Activated CD8-positive, alpha-beta T cell treated with anti-CD3 and anti-CD28 coated beads for 36 hours (primary cell): Measurements from ENCODE around the gene GTF2F2. TPM values are rescaled to one million over a fixed set of nuclear protein-coding genes. Genes with fewer than 3 reads are reported as not detected.

Experiments
- ATAC-seq: fragments of 200-7000 bp; cut with Tn5 transposase; one replicate; pipeline ENCODE4 v1.10.0; 2021; ENCODE audit warnings: mild to moderate bottlenecking, moderate library complexity
- CTCF ChIA-PET: fragments of 350-600 bp; sonication (Branson Sonifier 250); formaldehyde crosslinking; loops from one replicate; lab custom pipeline; 2021; ENCODE audit warnings: antibody characterized with exemption; lab: Charles Lee
- POLR2A ChIA-PET: fragments of 350-600 bp; sonication (Branson Sonifier 250); formaldehyde crosslinking; loops from one replicate; lab custom pipeline; 2021; ENCODE audit warnings: antibody characterized with exemption; lab: Charles Lee
- DNase-seq: peaks from one replicate; pipeline ENCODE4 v3.0.0-alpha.2; 2020
- H3K27ac Mint-ChIP-seq: one replicate; pipeline ENCODE4 v1.8.0; 2021; ENCODE audit warnings: mild to moderate bottlenecking, mixed read lengths
- H3K27me3 Mint-ChIP-seq: one replicate; pipeline ENCODE4 v1.8.0; 2021; ENCODE audit warnings: mixed read lengths
- H3K36me3 Mint-ChIP-seq: one replicate; pipeline ENCODE4 v1.8.0; 2021; ENCODE audit warnings: low read depth, mixed read lengths
- H3K4me1 Mint-ChIP-seq: one replicate; pipeline ENCODE4 v1.8.0; 2021; ENCODE audit warnings: low read depth, mixed read lengths
- H3K4me3 Mint-ChIP-seq: one replicate; pipeline ENCODE4 v1.8.0; 2021; ENCODE audit warnings: mild to moderate bottlenecking, moderate library complexity, mixed read lengths
- H3K9me3 Mint-ChIP-seq: one replicate; pipeline ENCODE4 v1.8.0; 2021; ENCODE audit warnings: mixed read lengths
- CTCF ChIP-seq: fragments of 200-600 bp; IDR thresholded peaks from one replicate; pipeline ENCODE4 v1.8.0; 2022; ENCODE audit warnings: antibody characterized with exemption, mild to moderate bottlenecking
- intact Hi-C: fragments of 100-400 bp; cut with micrococcal nuclease; formaldehyde crosslinking; loops from one replicate; pipeline ENCODE4 v1.10.0; 2022
- total RNA-seq, 2 experiments: library from RNA; stranded (reverse); gene quantifications; one replicate each; pipeline ENCODE4 v1.2.3, GENCODE V29; 2021

Gene GTF2F2
- total RNA-seq, 2 experiments from 2014 or later: 25.8 to 28.9 TPM

DNA sequence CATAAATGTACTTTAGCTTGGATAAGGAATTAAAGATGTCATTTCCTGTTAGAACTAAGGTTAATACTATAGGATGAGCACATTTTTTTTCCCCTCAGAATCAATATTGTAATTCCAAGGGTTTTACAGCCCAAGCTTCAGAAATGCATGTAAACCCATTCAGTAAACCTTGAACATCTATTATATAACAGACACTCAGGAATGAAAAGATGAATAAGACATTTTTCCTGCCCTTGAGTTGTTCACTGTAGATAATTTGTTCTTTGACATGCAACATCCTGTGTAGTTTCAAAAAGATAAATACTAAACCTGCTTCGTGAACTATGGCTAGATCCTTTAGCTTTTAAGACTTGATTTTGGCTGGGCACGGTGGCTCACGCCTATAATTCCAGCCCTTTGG lies 102.2 kb downstream of the GTF2F2 start:
- Mint-ChIP-seq H3K4me3 (no peak overlapping the region), H3K27ac (no peak overlapping the region)

DNA sequence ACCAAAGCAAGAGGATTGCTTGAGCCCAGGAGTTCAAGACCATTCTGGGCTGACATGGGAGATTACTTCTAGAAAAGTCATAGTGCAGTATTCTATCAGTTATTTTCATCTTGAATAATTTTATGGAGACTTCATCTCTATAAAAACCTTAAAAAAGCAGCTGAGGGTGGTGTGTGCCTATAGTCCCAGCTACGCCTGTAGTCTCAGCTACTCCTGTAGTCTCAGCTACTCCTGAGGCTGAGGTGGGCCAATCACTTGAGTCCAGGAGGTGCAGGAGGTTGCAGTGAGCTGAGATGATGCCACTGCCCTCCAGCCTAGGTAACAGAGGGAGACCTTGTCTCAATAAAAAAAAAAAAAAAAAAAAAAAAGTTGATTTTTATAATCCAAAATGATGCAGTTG lies 102.6 kb downstream of the GTF2F2 start:
- ATAC-seq: no peak
- ChIA-PET POLR2A (no interaction called here), CTCF (interaction anchor here (1.5 kb wide), 1 partner anchor 23 kb away, joined by 3 read pairs; no protein-coding TSS in a partner anchor)
- intact Hi-C loops: no loop called here
- DNase-seq: no peak
- no peak for TF ChIP-seq CTCF
- H3K27ac Mint-ChIP-seq: no peak overlapping the region
- H3K9me3 Mint-ChIP-seq: no peaks in the 10 kb centered on the region
- peaks cover 24% of the 10 kb centered on the region for H3K4me1 Mint-ChIP-seq
- H3K36me3 Mint-ChIP-seq: peaks cover 2% of the 10 kb centered on the region
- no peaks in the 10 kb centered on the region for H3K27me3 Mint-ChIP-seq
- H3K4me3 Mint-ChIP-seq: no peak overlapping the region

More for the DNA sequence above, 102.2 kb downstream of the GTF2F2 start:
- POLR2A ChIA-PET: no interaction called here
- intact Hi-C loops: no loop called here
- Mint-ChIP-seq H3K9me3 (no peaks in the 10 kb centered on the region), H3K36me3 (peaks cover 2% of the 10 kb centered on the region), H3K4me1 (peaks cover 24% of the 10 kb centered on the region), H3K27me3 (no peaks in the 10 kb centered on the region)
- TF ChIP-seq CTCF: no peak
- ATAC-seq: no peak
- no peak for DNase-seq
- CTCF ChIA-PET: interaction anchor here (1.5 to 1.8 kb wide), 2 partner anchors 10 to 22 kb away, joined by 3 to 5 read pairs; no protein-coding TSS in a partner anchor

DNA sequence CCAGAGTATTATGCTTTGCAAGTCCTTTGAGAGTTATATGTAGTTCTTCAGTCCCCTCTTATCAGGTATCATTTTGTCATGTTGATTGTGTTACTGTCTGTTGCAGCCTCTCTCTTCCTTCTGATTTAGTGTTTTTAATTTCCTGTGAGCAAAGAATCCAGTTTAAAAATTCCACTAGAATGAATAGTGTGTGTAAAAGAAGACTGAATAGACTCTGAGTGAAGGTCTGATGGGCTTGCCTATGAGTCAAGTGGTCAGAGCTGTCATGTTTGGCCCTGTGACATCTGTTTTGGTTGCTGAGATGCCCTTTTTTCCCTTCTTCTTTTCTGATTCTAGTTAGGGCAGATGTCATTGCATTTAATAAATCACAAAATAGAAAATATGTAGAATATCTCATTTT lies 103.9 kb downstream of the GTF2F2 start:
- Mint-ChIP-seq H3K36me3 (peaks cover 9% of the 10 kb centered on the region), H3K27ac (no peak overlapping the region), H3K27me3 (no peaks in the 10 kb centered on the region), H3K4me1 (peaks cover 21% of the 10 kb centered on the region), H3K4me3 (no peak overlapping the region), H3K9me3 (no peaks in the 10 kb centered on the region)
- no peak for DNase-seq
- ChIA-PET POLR2A (no interaction called here), CTCF (interaction anchor here (0.6 to 1.2 kb wide), 2 partner anchors 16 to 25 kb away, joined by 3 read pairs; no protein-coding TSS in a partner anchor)
- intact Hi-C loops: no loop called here
- no peak for ATAC-seq
- no peak for TF ChIP-seq CTCF

DNA sequence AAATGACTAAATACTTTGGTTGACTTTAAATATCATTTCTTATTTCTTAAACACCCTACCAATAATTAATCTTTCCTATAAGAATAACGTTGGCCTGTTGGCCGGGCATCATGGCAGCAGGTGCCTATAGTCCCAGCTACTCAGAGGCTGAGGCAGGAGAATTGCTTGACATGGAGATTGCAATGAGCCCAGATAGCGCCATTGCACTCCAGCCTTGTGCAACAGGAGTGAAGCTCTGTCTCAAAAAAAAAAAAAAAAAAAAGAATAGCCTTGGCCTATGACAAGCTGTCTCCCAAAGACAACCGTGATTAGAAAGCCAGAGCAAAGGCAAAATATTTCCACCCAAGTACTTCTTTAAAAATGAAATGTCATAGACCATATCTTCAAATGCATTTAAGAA lies 105.1 kb downstream of the GTF2F2 start:
- Mint-ChIP-seq H3K9me3 (no peaks in the 10 kb centered on the region), H3K4me1 (peaks cover 14% of the 10 kb centered on the region), H3K36me3 (peaks cover 14% of the 10 kb centered on the region), H3K27me3 (no peaks in the 10 kb centered on the region), H3K27ac (no peak overlapping the region), H3K4me3 (no peak overlapping the region)
- DNase-seq (no peak), ATAC-seq (no peak)
- TF ChIP-seq CTCF: no peak
- intact Hi-C loops: no loop called here
- ChIA-PET CTCF (interaction anchor here (1.2 kb wide), 1 partner anchor 27 kb away, joined by 3 read pairs; no protein-coding TSS in a partner anchor), POLR2A (no interaction called here)

DNA sequence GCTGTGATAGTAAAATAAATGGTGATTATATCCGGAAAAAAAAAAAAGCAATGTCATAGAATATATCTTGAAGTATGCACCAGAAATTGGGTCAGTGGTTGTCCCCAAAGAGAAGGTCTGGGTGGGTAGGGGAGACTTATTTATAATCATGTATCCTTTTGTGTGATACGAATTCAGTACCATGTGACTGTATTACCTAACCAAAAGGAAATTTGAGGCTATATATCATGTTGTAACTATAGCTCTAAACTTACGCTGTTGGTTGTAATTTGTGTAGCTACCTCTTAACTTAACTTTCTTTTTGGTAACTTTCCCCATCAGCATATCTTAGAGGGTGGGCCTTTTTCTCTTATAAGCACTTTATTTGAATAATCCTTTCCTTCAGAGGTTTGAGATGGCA lies 105.7 kb downstream of the GTF2F2 start:
- Mint-ChIP-seq H3K9me3 (no peaks in the 10 kb centered on the region), H3K27ac (no peak overlapping the region), H3K27me3 (no peaks in the 10 kb centered on the region), H3K4me1 (peaks cover 14% of the 10 kb centered on the region), H3K4me3 (no peak overlapping the region), H3K36me3 (peaks cover 13% of the 10 kb centered on the region)
- ChIA-PET CTCF (interaction anchor here (1.2 kb wide), 1 partner anchor 179 kb away, joined by 5 read pairs; no protein-coding TSS in a partner anchor), POLR2A (no interaction called here)
- DNase-seq: no peak
- TF ChIP-seq CTCF: no peak
- intact Hi-C loops: no loop called here
- ATAC-seq: no peak
